GM12872 (cell line): ENCODE data around the gene ITK.

Source experiments
- CTCF ChIP-seq: IDR thresholded peaks from 3 replicates; pipeline ENCODE4 v1.5.1; 2011; ENCODE audit warnings: low read depth, mild to moderate bottlenecking, low read length, moderate library complexity; ENCODE audit not compliant: insufficient read depth

The ITK gene

GRCh38 chr5:157245476-157245875 is 64.8 kb downstream of the ITK start:
- no peak for TF ChIP-seq CTCF

- no peak for TF ChIP-seq CTCF
Measured at GRCh38 chr5:157245886-157246285, 65.2 kb downstream of the ITK start.

- no peak for TF ChIP-seq CTCF
Measured at GRCh38 chr5:157247267-157247666, 66.6 kb downstream of the ITK start.

- TF ChIP-seq CTCF, result no peak
Measured at GRCh38 chr5:157248821-157249470, 68.3 kb downstream of the ITK start.

- TF ChIP-seq CTCF, result no peak
Measured at GRCh38 chr5:157252711-157253465, 72.2 kb downstream of the ITK start.

- peak; percentile 90 for TF ChIP-seq CTCF
Measured at GRCh38 chr5:157253547-157253946, 72.9 kb downstream of the ITK start.

GRCh38 chr5:157258450-157258849 is 77.8 kb downstream of the ITK start:
- TF ChIP-seq CTCF, result no peak
